ENCODE data around the gene IL1RAPL2.

- TF ChIP-seq EZH2 (IDR thresholded peaks at IDR 0.05; ENCODE audit: low read depth) (no peak), CTCF (conservative IDR thresholded peaks at IDR 0.05) (no peak)
Observed at GRCh38 chrX:105260291-105261043, 694.5 kb downstream of the IL1RAPL2 start.

Data from PC-9 (cell line).